ENCODE measurements around the gene OPCML. TPM values are rescaled to one million over a fixed set of nuclear protein-coding genes. Genes with fewer than 3 reads are reported as not detected.

Gene OPCML
- total RNA-seq, 1 experiment from 2014 or later = not detected

DNA sequence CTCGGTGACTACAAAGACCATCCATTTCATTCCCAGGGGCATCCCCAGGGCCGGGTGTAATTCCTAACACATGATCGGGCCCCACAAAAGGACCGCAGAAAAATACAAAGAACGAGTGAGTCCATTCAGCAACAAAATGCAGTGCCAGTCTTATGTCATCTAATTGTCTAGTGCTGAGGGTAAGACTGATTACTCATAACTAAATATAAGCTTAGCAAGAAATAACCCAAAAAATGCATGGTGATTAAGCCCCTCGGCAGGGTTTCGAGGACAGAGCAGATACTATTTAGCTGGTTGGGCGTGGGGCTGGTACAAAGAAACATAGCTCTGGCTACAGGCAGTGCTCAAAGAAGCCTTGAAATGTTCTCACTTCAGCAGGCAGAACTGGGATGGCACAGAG is 1078.9 kb downstream of the OPCML start:
- BruUV-seq (replicated peaks) = no TSS peak
- TF ChIP-seq CTCF (conservative IDR thresholded peaks at IDR 0.05) (no peak), EZH2 (IDR thresholded peaks at IDR 0.05; ENCODE audit: low read depth) (no peak)
- no peaks in the 10 kb centered on the region; the same call in 1 of the 2 replicates for H3K9me2 ChIP-seq (ENCODE audit: insufficient read depth)
- CTCF ChIA-PET = no interaction called here
- no peak for DNase-seq
- no peaks in the 10 kb centered on the region for H4K20me1 ChIP-seq (ENCODE audit: insufficient read depth)
- no peak overlapping the region for H3K4me3 ChIP-seq
- intact Hi-C loops (cut with micrococcal nuclease; ENCODE audit: unreplicated experiment) = no loop called here
- POLR2A ChIA-PET (ENCODE audit: unreplicated experiment) = no interaction called here
- H3K27ac ChIP-seq = no peak overlapping the region
- no peak overlapping the region for H3K4me2 ChIP-seq
- H3F3A ChIP-seq (ENCODE audit: insufficient read depth, low read depth) = no peaks in the 10 kb centered on the region
- no peaks in the 10 kb centered on the region for H3K79me2 ChIP-seq (ENCODE audit: low read depth)
- H3K9me3 ChIP-seq (ENCODE audit: insufficient read depth, low read depth) = no peaks in the 10 kb centered on the region
- H3K4me1 ChIP-seq (replicated peaks; ENCODE audit: insufficient read depth) = no peaks in the 10 kb centered on the region
- no peaks in the 10 kb centered on the region; the same call in 1 of the 2 replicates for H3K27me3 ChIP-seq (ENCODE audit: insufficient read depth, low read depth)
- no peak overlapping the region for H2AFZ ChIP-seq
- no peaks in the 10 kb centered on the region for H3K36me3 ChIP-seq (ENCODE audit: low read depth)

GRCh38 chr11:132452616-132453015 is 1079.7 kb downstream of the OPCML start:
- intact Hi-C loops (cut with micrococcal nuclease; ENCODE audit: unreplicated experiment) = no loop called here
- Histone ChIP-seq H3K9me2 (ENCODE audit: insufficient read depth) (no peaks in the 10 kb centered on the region; the same call in 1 of the 2 replicates), H3K36me3 (ENCODE audit: low read depth) (no peaks in the 10 kb centered on the region), H3K27me3 (ENCODE audit: insufficient read depth, low read depth) (no peaks in the 10 kb centered on the region; the same call in 1 of the 2 replicates), H3K79me2 (ENCODE audit: low read depth) (no peaks in the 10 kb centered on the region), H3F3A (ENCODE audit: insufficient read depth, low read depth) (no peaks in the 10 kb centered on the region), H4K20me1 (ENCODE audit: insufficient read depth) (no peaks in the 10 kb centered on the region), H3K4me1 (replicated peaks; ENCODE audit: insufficient read depth) (no peaks in the 10 kb centered on the region), H3K4me2 (no peak overlapping the region), H2AFZ (no peak overlapping the region), H3K27ac (no peak overlapping the region), H3K9me3 (ENCODE audit: insufficient read depth, low read depth) (no peaks in the 10 kb centered on the region), H3K4me3 (no peak overlapping the region)
- no peak for DNase-seq
- TF ChIP-seq CTCF (conservative IDR thresholded peaks at IDR 0.05) (no peak), EZH2 (IDR thresholded peaks at IDR 0.05; ENCODE audit: low read depth) (no peak)
- POLR2A ChIA-PET (ENCODE audit: unreplicated experiment) = no interaction called here
- no TSS peak for BruUV-seq (replicated peaks)
- CTCF ChIA-PET = no interaction called here

- no peak overlapping the region for H3K27ac ChIP-seq
- POLR2A ChIA-PET (ENCODE audit: unreplicated experiment) = no interaction called here
- intact Hi-C loops (cut with micrococcal nuclease; ENCODE audit: unreplicated experiment) = no loop called here
- TF ChIP-seq CTCF (conservative IDR thresholded peaks at IDR 0.05) (no peak), EZH2 (IDR thresholded peaks at IDR 0.05; ENCODE audit: low read depth) (no peak)
- H4K20me1 ChIP-seq (ENCODE audit: insufficient read depth) = no peaks in the 10 kb centered on the region
- DNase-seq = no peak
- H3K9me2 ChIP-seq (ENCODE audit: insufficient read depth) = no peaks in the 10 kb centered on the region; the same call in 1 of the 2 replicates
- H3K9me3 ChIP-seq (ENCODE audit: insufficient read depth, low read depth) = no peaks in the 10 kb centered on the region
- H3K4me1 ChIP-seq (replicated peaks; ENCODE audit: insufficient read depth) = no peaks in the 10 kb centered on the region
- H2AFZ ChIP-seq = no peak overlapping the region
- no TSS peak for BruUV-seq (replicated peaks)
- no peaks in the 10 kb centered on the region for H3F3A ChIP-seq (ENCODE audit: insufficient read depth, low read depth)
- H3K4me2 ChIP-seq = no peak overlapping the region
- CTCF ChIA-PET = no interaction called here
- no peaks in the 10 kb centered on the region; the same call in 1 of the 2 replicates for H3K27me3 ChIP-seq (ENCODE audit: insufficient read depth, low read depth)
- no peaks in the 10 kb centered on the region for H3K36me3 ChIP-seq (ENCODE audit: low read depth)
- no peaks in the 10 kb centered on the region for H3K79me2 ChIP-seq (ENCODE audit: low read depth)
- H3K4me3 ChIP-seq = no peak overlapping the region
These were observed 1080.2 kb downstream of the OPCML start for GRCh38 chr11:132451942-132452601.

All from PC-9 (cell line).